HFFc6 (cell line): Measurements from ENCODE around the gene APMAP. TPM values are rescaled to one million over a fixed set of nuclear protein-coding genes. Genes with fewer than 3 reads are reported as not detected.

Experiments used
- DNase-seq: peaks from one replicate; pipeline ENCODE4 v3.0.0-alpha.2; 2018
- H3K27ac Mint-ChIP-seq: 2 replicates; pipeline ENCODE4 v1.8.0; 2020; ENCODE audit warnings: mild to moderate bottlenecking, mixed read lengths
- H3K27me3 Mint-ChIP-seq: 2 replicates; pipeline ENCODE4 v1.8.0; 2021; ENCODE audit warnings: mild to moderate bottlenecking, moderate library complexity, mixed read lengths; ENCODE audit not compliant: insufficient read depth
- H3K36me3 Mint-ChIP-seq: 2 replicates; pipeline ENCODE4 v1.8.0; 2021; ENCODE audit warnings: low read depth, mixed read lengths
- H3K4me1 Mint-ChIP-seq: 2 replicates; pipeline ENCODE4 v1.8.0; 2020; ENCODE audit warnings: low read depth, mixed read lengths
- H3K4me3 Mint-ChIP-seq: 2 replicates; pipeline ENCODE4 v1.8.0; 2020; ENCODE audit warnings: mild to moderate bottlenecking, moderate library complexity, mixed read lengths
- H3K9me3 Mint-ChIP-seq: 2 replicates; pipeline ENCODE4 v1.8.0; 2020; ENCODE audit warnings: mild to moderate bottlenecking, mixed read lengths
- total RNA-seq, 6 experiments: library from RNA; stranded (reverse); fragmentation: NEBNext Ultra II Directional; extraction: Animal tissue kit (Norgen Biotek cat#: 25700); gene quantifications; 2 replicates in 1 of 6; 3 replicates in 5 of 6; pipeline ENCODE4 v1.2.3, GENCODE V29; 2021
- TF ChIP-seq, protein P1 (sequence below): fragments of 200-600 bp; sonication (generic); IDR thresholded peaks from 2 replicates; pipeline ENCODE4 v1.5.0; 2021; ENCODE audit warnings: antibody characterized with exemption, mild to moderate bottlenecking

Gene APMAP
- total RNA-seq, 6 experiments from 2014 or later: 119 to 137 (median 129) TPM

DNA sequence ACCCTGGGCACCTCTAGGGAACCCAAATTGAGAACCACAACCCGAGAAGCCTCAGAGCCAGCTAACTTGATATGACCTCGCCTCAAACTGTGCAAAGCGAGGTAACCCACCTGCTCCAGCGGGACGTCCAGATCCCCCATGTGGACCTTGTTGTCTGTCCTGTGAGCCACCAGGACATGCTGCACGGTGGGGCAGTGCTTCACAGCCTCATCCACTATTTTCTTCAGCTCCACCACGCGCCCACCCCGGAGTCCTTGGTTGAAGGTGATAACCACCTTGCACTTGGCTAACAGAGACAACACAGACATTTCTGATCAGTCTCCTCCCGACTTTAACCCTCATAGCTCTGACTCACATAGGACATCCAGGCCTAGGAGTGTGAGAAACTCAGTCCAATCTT lies 30.8 kb upstream of the APMAP start:
- Mint-ChIP-seq H3K9me3 (no peaks in the 10 kb centered on the region), H3K27ac (no peak overlapping the region), H3K27me3 (peaks cover 2% of the 10 kb centered on the region; the same call in 1 of the 2 replicates), H3K36me3 (no peaks in the 10 kb centered on the region), H3K4me3 (no peak overlapping the region), H3K4me1 (no peaks in the 10 kb centered on the region)
- TF ChIP-seq, protein P1, sequence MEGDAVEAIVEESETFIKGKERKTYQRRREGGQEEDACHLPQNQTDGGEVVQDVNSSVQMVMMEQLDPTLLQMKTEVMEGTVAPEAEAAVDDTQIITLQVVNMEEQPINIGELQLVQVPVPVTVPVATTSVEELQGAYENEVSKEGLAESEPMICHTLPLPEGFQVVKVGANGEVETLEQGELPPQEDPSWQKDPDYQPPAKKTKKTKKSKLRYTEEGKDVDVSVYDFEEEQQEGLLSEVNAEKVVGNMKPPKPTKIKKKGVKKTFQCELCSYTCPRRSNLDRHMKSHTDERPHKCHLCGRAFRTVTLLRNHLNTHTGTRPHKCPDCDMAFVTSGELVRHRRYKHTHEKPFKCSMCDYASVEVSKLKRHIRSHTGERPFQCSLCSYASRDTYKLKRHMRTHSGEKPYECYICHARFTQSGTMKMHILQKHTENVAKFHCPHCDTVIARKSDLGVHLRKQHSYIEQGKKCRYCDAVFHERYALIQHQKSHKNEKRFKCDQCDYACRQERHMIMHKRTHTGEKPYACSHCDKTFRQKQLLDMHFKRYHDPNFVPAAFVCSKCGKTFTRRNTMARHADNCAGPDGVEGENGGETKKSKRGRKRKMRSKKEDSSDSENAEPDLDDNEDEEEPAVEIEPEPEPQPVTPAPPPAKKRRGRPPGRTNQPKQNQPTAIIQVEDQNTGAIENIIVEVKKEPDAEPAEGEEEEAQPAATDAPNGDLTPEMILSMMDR: no peak
- no peak for DNase-seq

DNA sequence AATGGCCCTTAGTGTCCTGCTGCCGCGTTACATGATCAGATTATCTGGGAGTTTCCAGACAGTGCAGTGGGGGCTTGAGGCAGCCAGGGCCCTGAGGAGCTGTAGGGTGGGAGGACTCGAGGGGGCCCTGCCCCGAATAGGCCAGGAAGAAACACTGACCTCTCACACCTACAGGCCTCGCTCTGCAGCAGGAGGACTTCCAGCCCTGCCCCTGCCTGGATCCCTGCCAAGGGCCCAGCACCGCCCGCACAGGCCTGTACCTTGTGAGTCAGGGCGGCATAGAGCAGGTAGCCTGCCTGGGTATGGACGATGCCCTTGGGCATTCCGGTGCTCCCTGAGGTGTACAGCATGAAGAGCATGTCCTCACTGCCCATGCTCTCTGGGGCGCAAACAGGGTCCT lies 30.1 kb upstream of the APMAP start:
- no peaks in the 10 kb centered on the region for H3K4me1 Mint-ChIP-seq
- no peak overlapping the region for H3K4me3 Mint-ChIP-seq
- no peaks in the 10 kb centered on the region for H3K9me3 Mint-ChIP-seq
- DNase-seq: no peak
- no peak overlapping the region for H3K27ac Mint-ChIP-seq
- TF ChIP-seq, protein P1: no peak
- no peaks in the 10 kb centered on the region for H3K36me3 Mint-ChIP-seq
- H3K27me3 Mint-ChIP-seq: peaks cover 2% of the 10 kb centered on the region; the same call in 1 of the 2 replicates

DNA sequence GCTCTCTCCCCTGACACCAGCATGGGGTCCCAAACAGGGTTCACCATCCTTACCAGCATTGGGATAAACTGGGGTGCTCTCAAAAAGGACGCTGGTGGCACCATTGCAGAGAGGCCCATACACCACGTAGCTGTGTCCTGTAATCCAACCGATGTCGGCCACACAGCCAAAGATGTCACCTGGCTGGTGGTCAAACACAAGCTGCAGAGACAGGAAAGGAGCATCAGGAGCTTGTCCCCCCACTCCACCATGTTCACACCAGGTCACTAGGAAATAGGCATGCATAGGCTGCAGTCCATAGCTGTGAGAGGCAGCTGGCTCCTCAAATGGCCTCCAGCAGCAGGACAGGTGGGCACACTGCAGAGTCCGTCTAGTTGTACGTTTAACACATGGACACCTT lies 28.8 kb upstream of the APMAP start:
- TF ChIP-seq, protein P1: no peak
- no peaks in the 10 kb centered on the region for H3K4me1 Mint-ChIP-seq
- H3K27ac Mint-ChIP-seq: no peak overlapping the region
- no peak overlapping the region for H3K4me3 Mint-ChIP-seq
- H3K9me3 Mint-ChIP-seq: no peaks in the 10 kb centered on the region
- H3K27me3 Mint-ChIP-seq: peaks cover 2% of the 10 kb centered on the region; the same call in 1 of the 2 replicates
- no peaks in the 10 kb centered on the region for H3K36me3 Mint-ChIP-seq
- no peak for DNase-seq

DNA sequence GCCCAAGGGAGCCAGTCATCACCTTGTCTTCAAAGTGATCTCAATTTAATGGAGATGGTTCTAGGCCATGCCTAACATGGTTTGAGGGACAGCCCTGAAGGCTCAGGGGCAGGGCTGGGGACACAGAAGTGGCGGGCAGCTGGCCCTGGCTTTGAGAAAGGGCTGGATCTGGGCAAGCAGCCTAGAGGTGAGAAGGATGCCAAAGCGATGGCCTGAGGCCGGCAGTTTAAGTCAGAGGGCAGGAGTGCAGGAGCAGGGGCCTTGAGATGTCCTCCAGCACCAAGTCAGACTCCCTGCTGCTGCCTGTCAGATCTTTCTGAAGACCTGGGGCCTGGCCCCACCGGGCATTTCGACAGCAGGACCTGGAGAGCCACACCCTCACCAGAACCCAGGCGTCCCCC lies 28.4 kb upstream of the APMAP start:
- Mint-ChIP-seq H3K9me3 (no peaks in the 10 kb centered on the region), H3K27ac (no peak overlapping the region), H3K4me1 (no peaks in the 10 kb centered on the region), H3K36me3 (no peaks in the 10 kb centered on the region), H3K27me3 (peaks cover 2% of the 10 kb centered on the region; the same call in 1 of the 2 replicates), H3K4me3 (no peak overlapping the region)
- no peak for DNase-seq
- TF ChIP-seq, protein P1: no peak

DNA sequence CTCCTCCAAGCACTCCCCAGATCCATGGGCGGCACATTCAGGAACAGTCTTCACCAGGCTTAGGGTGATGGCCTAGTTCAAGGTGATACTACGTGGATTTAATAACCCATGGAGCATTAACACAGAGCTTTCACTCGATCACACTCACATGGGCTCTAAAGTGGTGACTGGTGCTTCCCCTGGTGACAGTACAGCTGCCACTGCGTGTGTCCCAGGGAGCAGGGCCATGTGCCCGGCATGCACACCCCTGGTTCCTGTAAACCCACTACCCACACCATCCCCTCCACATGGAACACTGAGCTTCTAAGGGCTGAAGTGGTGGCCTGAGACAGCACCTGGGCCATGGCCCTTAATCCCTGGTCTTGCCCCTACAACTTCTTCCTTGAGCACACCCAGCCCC lies 27.8 kb upstream of the APMAP start:
- Mint-ChIP-seq H3K4me3 (no peak overlapping the region), H3K9me3 (no peaks in the 10 kb centered on the region), H3K27ac (no peak overlapping the region), H3K36me3 (no peaks in the 10 kb centered on the region), H3K27me3 (peaks cover 2% of the 10 kb centered on the region; the same call in 1 of the 2 replicates), H3K4me1 (no peaks in the 10 kb centered on the region)
- TF ChIP-seq, protein P1: no peak
- DNase-seq: no peak
